ENCODE data around the gene FRK. TPM values are rescaled to one million over a fixed set of nuclear protein-coding genes. Genes with fewer than 3 reads are reported as not detected.

Gene FRK
- total RNA-seq, 6 experiments from 2014 or later: 0.02 to 0.03 (median 0.02) TPM; not detected in 1

- DNase-seq: no peak
- no peaks in the 10 kb centered on the region for H3K36me3 Mint-ChIP-seq (ENCODE audit: low read depth)
- no peak overlapping the region for H3K27ac Mint-ChIP-seq
- no peak for TF ChIP-seq CTCF (IDR thresholded peaks at IDR 0.05)
- H3K9me3 Mint-ChIP-seq: no peaks in the 10 kb centered on the region
- no peaks in the 10 kb centered on the region for H3K27me3 Mint-ChIP-seq (ENCODE audit: insufficient read depth)
- no peak overlapping the region for H3K4me3 Mint-ChIP-seq
- H3K4me1 Mint-ChIP-seq (ENCODE audit: low read depth): peaks cover 56% of the 10 kb centered on the region
Measured at GRCh38 chr6:116010386-116010785, 50.3 kb downstream of the FRK start.

GRCh38 chr6:116008470-116009243, 52.0 kb downstream of the FRK start:
- H3K4me3 Mint-ChIP-seq: peak overlapping the region; percentile 60
- H3K4me1 Mint-ChIP-seq (ENCODE audit: low read depth): peaks cover 47% of the 10 kb centered on the region
- no peaks in the 10 kb centered on the region for H3K36me3 Mint-ChIP-seq (ENCODE audit: low read depth)
- no peak for TF ChIP-seq CTCF (IDR thresholded peaks at IDR 0.05)
- no peaks in the 10 kb centered on the region for H3K9me3 Mint-ChIP-seq
- peak; percentile 70 for DNase-seq
- peak overlapping the region; percentile 94 for H3K27ac Mint-ChIP-seq
- H3K27me3 Mint-ChIP-seq (ENCODE audit: insufficient read depth): no peaks in the 10 kb centered on the region

- Mint-ChIP-seq H3K27ac (no peak overlapping the region), H3K9me3 (no peaks in the 10 kb centered on the region), H3K36me3 (ENCODE audit: low read depth) (no peaks in the 10 kb centered on the region), H3K4me1 (ENCODE audit: low read depth) (peaks cover 15% of the 10 kb centered on the region), H3K4me3 (no peak overlapping the region), H3K27me3 (ENCODE audit: insufficient read depth) (peaks cover 2% of the 10 kb centered on the region; the same call in 1 of the 2 replicates)
- TF ChIP-seq CTCF (IDR thresholded peaks at IDR 0.05): no peak
- no peak for DNase-seq
Measured at GRCh38 chr6:116004841-116005815, 55.6 kb downstream of the FRK start.

GRCh38 chr6:116003668-116004067, 57.0 kb downstream of the FRK start:
- Mint-ChIP-seq H3K27me3 (ENCODE audit: insufficient read depth) (peaks cover 2% of the 10 kb centered on the region; the same call in 1 of the 2 replicates), H3K27ac (no peak overlapping the region), H3K4me3 (no peak overlapping the region), H3K9me3 (no peaks in the 10 kb centered on the region), H3K4me1 (ENCODE audit: low read depth) (peaks cover 8% of the 10 kb centered on the region), H3K36me3 (ENCODE audit: low read depth) (no peaks in the 10 kb centered on the region)
- DNase-seq: no peak
- TF ChIP-seq CTCF (IDR thresholded peaks at IDR 0.05): no peak

- peaks cover 2% of the 10 kb centered on the region; the same call in 1 of the 2 replicates for H3K27me3 Mint-ChIP-seq (ENCODE audit: insufficient read depth)
- no peak overlapping the region for H3K4me3 Mint-ChIP-seq
- no peak for TF ChIP-seq CTCF (IDR thresholded peaks at IDR 0.05)
- no peak for DNase-seq
- H3K9me3 Mint-ChIP-seq: no peaks in the 10 kb centered on the region
- H3K27ac Mint-ChIP-seq: no peak overlapping the region
- H3K36me3 Mint-ChIP-seq (ENCODE audit: low read depth): no peaks in the 10 kb centered on the region
- no peaks in the 10 kb centered on the region for H3K4me1 Mint-ChIP-seq (ENCODE audit: low read depth)
Measured at GRCh38 chr6:116002756-116003155, 57.9 kb downstream of the FRK start.

Measured in HFFc6 (cell line).